D721Med (cell line): ENCODE measurements around the gene FAM217A.

ENCODE experiments used
- DNase-seq: peaks from one replicate; pipeline ENCODE4 v3.0.0; 2011; ENCODE audit warnings: low spot score; ENCODE audit not compliant: insufficient read length
- FAIRE-seq: peaks from 2 replicates; lab custom pipeline; 2011; peaks lifted over from hg19 to GRCh38; lab: Jason Lieb, UNC
- TF ChIP-seq, protein P1 (sequence below): IDR thresholded peaks from 2 replicates; pipeline ENCODE4 v1.5.1; 2012; ENCODE audit warnings: mild to moderate bottlenecking, control low read depth; ENCODE audit not compliant: insufficient read depth; ENCODE audit errors: missing control alignments

Gene FAM217A

DNA sequence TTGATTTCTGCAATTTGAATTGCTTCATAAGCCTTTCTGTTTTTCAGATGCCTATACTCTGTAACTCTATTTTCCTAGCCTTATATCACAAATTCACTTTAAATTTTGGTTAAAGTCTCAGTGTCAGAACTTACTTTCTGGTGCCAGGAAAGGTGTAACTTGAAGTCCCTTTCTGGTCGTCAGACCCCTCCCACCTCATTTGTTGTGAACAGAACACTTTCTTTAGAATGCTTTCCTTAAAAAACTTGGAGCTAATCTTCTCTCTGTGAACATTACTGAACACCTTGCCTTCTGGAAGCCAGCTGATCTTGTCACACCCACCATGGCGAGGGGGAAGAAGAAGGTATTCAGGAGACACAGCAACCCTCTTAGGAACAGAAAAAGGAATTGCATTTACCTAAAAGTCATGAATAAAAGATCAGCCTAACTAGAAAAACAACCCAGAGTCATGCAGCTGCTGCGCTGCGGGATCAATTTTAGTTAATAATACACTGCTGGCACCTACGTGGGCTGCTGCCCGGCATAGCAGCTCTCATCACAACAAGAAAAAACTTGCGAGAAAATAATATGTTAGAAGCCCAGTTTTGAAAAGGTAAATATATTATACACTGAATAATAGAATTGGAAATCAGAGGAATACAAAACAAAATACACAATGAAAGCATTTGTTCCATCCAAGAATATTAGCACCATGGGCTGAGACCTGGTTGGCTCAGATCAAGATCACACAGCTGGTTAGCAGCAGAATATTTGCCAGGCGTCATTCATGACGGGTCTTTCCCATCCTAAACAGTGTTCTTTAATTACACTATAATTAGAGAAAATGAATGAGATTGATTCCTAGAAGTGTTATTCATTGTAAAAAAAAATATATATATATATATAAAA lies 5.8 kb upstream of the FAM217A start:
- DNase-seq: no peak
- no peak for FAIRE-seq
- TF ChIP-seq, protein P1, sequence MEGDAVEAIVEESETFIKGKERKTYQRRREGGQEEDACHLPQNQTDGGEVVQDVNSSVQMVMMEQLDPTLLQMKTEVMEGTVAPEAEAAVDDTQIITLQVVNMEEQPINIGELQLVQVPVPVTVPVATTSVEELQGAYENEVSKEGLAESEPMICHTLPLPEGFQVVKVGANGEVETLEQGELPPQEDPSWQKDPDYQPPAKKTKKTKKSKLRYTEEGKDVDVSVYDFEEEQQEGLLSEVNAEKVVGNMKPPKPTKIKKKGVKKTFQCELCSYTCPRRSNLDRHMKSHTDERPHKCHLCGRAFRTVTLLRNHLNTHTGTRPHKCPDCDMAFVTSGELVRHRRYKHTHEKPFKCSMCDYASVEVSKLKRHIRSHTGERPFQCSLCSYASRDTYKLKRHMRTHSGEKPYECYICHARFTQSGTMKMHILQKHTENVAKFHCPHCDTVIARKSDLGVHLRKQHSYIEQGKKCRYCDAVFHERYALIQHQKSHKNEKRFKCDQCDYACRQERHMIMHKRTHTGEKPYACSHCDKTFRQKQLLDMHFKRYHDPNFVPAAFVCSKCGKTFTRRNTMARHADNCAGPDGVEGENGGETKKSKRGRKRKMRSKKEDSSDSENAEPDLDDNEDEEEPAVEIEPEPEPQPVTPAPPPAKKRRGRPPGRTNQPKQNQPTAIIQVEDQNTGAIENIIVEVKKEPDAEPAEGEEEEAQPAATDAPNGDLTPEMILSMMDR: no peak

DNA sequence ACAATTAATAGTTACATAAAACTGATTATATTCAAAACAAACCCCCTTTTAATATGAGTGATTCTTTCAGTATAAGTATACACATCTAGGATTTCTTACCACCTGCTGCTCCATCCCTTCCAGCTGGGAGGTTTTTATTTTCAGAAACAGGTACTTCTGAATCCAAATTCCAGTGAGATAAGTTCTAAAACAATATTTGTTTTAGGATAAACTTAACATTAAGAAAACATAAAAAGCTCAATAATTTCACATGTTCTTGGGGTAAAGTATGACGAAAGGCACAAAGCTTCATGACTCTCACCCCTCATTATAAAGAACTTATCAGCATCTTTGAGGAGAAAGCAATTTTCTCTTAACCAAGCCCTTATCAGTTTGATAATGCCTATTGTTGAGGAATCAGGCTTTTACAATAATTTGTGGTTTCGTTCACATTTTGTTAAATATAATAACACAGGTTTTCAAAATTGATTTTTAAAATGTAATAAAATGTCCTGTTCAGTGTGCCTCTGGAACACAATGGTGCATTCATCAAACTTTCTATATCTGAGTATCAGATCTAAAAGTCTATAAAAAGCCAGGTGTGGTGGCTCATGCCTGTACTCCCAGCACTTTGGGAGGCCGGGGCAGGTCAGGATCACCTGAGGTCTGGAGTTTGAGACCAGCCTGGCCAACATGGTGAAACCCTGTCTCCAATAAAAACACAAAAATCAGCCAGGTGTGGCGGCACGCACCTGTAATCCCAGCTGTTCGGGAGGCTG lies 4.3 kb downstream of the FAM217A start:
- FAIRE-seq (no peak), DNase-seq (no peak)
- TF ChIP-seq, protein P1: no peak

DNA sequence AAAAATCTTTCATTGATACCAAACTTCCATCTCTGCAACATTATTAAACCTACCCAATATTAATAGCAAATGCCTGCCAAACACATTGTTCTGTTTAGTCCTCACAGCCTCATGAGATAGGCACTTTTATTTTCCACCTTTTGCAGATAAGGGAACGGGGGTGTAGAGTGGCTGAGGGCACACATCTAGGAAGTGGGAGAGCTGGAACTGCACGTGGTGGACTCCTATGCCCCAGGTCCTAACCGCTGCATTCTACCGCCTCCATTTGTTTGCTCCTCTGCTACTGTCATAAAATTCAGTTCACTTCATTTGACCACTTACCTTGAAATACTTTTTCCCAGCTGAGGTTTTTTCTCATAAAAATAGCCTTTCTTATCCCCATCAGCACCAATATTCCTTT lies 7.6 kb downstream of the FAM217A start:
- TF ChIP-seq, protein P1: no peak
- FAIRE-seq (no peak), DNase-seq (no peak)

DNA sequence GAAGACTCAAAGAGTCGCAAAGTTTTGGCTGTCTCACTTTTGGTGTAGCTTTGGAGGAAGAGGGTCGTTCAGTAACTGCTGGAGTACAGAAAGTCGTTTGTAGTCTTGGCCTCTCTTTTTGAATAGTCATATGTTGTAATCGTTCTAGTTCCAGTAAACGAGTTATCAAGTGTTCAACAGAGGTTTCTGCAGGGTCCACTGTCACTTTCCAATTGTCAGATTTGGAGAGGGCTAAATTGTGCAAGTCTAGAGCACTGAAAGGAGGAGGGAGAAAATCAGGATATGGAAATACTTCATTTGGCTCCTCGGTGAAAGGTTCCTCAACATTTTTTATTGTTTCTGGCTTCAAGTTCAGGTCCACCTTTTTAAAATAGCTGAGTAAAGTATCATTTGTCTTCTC lies 9.7 kb downstream of the FAM217A start:
- no peak for FAIRE-seq
- TF ChIP-seq, protein P1: no peak
- DNase-seq: no peak

DNA sequence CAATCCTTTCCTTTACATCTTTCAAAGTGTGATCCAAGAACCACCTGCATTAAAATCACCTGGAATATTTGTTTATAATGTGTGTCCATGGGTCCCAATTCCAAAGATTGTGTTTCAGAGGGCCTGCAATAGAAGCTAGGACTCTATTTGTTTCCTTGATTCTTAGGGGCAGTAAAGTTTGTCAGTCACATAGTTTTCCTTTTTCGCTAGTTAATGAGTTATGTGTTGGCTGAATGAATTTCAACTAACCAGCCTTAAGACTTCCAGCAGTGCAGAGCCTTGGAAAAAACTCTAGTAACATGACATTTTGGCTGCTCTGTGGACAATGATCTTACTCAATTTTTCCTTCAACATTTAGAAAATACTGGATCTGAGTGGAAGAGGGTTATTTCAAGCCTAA lies 11.3 kb downstream of the FAM217A start:
- no peak for FAIRE-seq
- TF ChIP-seq, protein P1: no peak
- no peak for DNase-seq

DNA sequence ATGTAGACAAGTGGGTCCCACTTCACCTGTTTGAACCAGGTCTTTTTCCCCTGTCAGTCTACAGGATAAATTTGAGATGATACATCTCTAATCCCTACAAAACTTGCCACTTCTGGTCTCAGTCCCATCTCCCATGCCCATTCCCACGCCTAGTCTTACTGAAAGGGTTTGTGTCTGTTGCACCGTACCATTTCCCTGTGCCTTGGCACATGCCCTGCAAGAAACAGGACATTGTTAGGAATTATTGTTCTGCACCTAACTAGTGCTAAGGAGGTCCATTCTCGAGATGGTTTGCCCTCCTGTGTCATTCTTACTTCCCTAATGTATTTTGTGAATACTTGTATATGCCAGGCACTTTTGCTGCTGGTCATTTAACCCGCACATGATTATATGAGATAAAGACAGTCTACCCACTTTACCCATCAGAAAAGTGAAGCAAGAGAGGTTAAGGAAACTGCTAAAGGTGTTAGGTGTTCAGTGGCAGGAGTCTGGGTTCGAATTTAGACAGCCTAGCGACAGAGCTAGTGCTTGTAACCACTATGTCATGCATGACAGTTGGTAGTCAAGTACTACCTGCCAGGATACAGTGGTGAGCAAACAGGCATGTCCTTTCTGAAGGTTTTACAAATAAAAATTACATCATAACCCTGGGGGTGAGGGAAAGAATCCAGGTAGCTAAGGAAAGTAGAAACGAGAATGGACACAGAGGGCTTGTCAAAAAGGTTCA lies 12.7 kb downstream of the FAM217A start:
- DNase-seq (no peak), FAIRE-seq (no peak)
- TF ChIP-seq, protein P1: no peak
